HL-60 (cell line): ENCODE results near the gene RPS23.

Experiments
- DNase-seq, 2 experiments: peaks; one replicate each; pipeline ENCODE4 v3.0.0-alpha.2; 2010 to 2020; ENCODE audit warnings: low read depth in 1 of 2, low spot score in 1 of 2
- H3K27ac ChIP-seq: fragments of 250-450 bp; sonication (Bioruptor Pico); replicated peaks from 2 replicates; pipeline ENCODE4 v1.5.1; 2020; ENCODE audit warnings: mild to moderate bottlenecking, moderate library complexity
- H3K27me3 ChIP-seq: fragments of 250-450 bp; sonication (Bioruptor Pico); 2 replicates; pipeline ENCODE4 v1.5.1; 2021; ENCODE audit warnings: mild to moderate bottlenecking, moderate library complexity; ENCODE audit not compliant: insufficient read depth, poor library complexity, severe bottlenecking
- H3K4me3 ChIP-seq: replicated peaks from 2 replicates; pipeline ENCODE4 v1.5.1; 2011; ENCODE audit warnings: mild to moderate bottlenecking, control low read depth, low read length; ENCODE audit not compliant: insufficient read depth
- CTCF ChIP-seq: IDR thresholded peaks from one replicate; pipeline ENCODE4 v1.5.1; 2011; ENCODE audit warnings: low read length, control low read depth, inconsistent platforms; ENCODE audit not compliant: insufficient read depth
- GABPA ChIP-seq: IDR thresholded peaks from 2 replicates; pipeline ENCODE4 v1.6.1; 2012; ENCODE audit warnings: low read depth
- POLR2AphosphoS5 ChIP-seq: IDR thresholded peaks from 2 replicates; pipeline ENCODE4 v1.6.1; 2012; ENCODE audit warnings: low read depth
- REST ChIP-seq: IDR thresholded peaks from 2 replicates; pipeline ENCODE4 v1.6.1; 2012; ENCODE audit warnings: low read depth; ENCODE audit not compliant: insufficient replicate concordance
- SPI1 ChIP-seq: IDR thresholded peaks from 2 replicates; pipeline ENCODE4 v1.6.1; 2012; ENCODE audit warnings: low read depth, mild to moderate bottlenecking, borderline replicate concordance

The RPS23 gene

DNA sequence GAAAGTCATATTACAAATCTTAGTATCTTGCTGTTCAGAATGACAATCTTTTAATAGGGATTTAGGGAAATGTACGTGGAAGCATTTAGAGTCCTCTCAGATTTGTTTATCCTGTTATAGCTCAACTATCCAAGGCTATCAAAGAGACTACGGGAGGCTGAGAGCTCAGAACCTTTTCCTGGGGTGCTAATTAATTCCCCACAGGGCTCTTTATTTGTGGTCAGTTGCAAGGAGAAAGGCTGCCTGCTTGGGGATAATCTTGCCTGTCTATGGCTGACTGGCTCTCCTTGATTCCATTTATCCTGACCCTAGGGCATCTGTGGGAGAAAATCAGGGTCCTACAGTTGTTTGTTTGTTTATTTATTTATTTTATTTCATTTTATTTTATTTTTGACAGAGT is 28.0 kb upstream of the RPS23 start:
- Histone ChIP-seq H3K4me3 (no peak overlapping the region), H3K27ac (no peak overlapping the region), H3K27me3 (no peaks in the 10 kb centered on the region)
- TF ChIP-seq SPI1 (no peak), REST (no peak), GABPA (no peak)
- DNase-seq = no peak

GRCh38 chr5:82301190-82301589 is 23.0 kb upstream of the RPS23 start:
- H3K27ac ChIP-seq = no peak overlapping the region
- DNase-seq = no peak
- no peaks in the 10 kb centered on the region for H3K27me3 ChIP-seq
- no peak overlapping the region for H3K4me3 ChIP-seq
- TF ChIP-seq REST (no peak), CTCF (no peak), POLR2AphosphoS5 (no peak)

- Histone ChIP-seq H3K4me3 (no peak overlapping the region), H3K27me3 (no peaks in the 10 kb centered on the region), H3K27ac (no peak overlapping the region)
- no peak for DNase-seq
- TF ChIP-seq CTCF = no peak
- no peak for TF ChIP-seq REST
- no peak for TF ChIP-seq POLR2AphosphoS5
- no peak for TF ChIP-seq GABPA
- no peak for TF ChIP-seq SPI1
These were observed 20.5 kb upstream of the RPS23 start for GRCh38 chr5:82298668-82299067.

DNA sequence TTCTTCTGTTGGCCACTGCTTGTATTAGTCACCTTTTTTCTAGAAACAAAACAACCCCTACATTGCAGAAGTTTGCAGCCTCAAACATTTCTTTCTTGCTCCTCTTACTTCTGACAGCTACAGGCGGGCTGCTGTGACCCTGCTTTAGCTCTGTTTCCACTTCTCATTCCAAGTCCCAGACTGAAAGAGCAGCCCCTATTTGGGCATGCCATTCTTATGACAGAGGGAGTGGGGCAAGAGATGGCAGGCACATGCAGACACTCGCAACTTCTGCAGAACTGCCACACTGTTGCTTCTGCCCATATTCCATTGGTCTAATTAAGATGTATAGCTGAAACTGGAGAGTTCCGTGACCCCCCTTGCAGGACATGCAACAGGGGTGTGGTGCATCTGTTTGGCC is 19.6 kb upstream of the RPS23 start:
- TF ChIP-seq SPI1 = no peak
- Histone ChIP-seq H3K4me3 (no peak overlapping the region), H3K27ac (no peak overlapping the region), H3K27me3 (no peaks in the 10 kb centered on the region)
- DNase-seq = no peak
